Neuronal stem cell (in vitro differentiated cells): ENCODE results near the gene SVOPL.

Experiments used
- DNase-seq: peaks from one replicate; pipeline ENCODE4 v3.0.0-alpha.2; 2013; ENCODE audit warnings: low spot score
- H2AFZ ChIP-seq: one replicate; pipeline ENCODE4 v1.6.1; 2013; ENCODE audit warnings: mild to moderate bottlenecking, low read length, inconsistent platforms
- H2AK5ac ChIP-seq: 2 replicates; pipeline ENCODE4 v1.6.1; 2013; ENCODE audit warnings: low read depth, mild to moderate bottlenecking, inconsistent platforms, low read length, moderate library complexity, mixed read lengths
- H2BK120ac ChIP-seq: 2 replicates; pipeline ENCODE4 v1.6.1; 2013; ENCODE audit warnings: low read depth, mild to moderate bottlenecking, inconsistent platforms, low read length, moderate library complexity, mixed read lengths
- H2BK12ac ChIP-seq: one replicate; pipeline ENCODE4 v1.6.1; 2013; ENCODE audit warnings: low read length, inconsistent platforms
- H2BK15ac ChIP-seq: 2 replicates; pipeline ENCODE4 v1.6.1; 2013; ENCODE audit warnings: mild to moderate bottlenecking, low read length, inconsistent platforms, mixed read lengths
- H2BK5ac ChIP-seq: one replicate; pipeline ENCODE4 v1.6.1; 2013; ENCODE audit warnings: inconsistent platforms, mild to moderate bottlenecking, low read length, moderate library complexity
- H3K14ac ChIP-seq: one replicate; pipeline ENCODE4 v1.6.1; 2013; ENCODE audit warnings: low read length, inconsistent platforms
- H3K18ac ChIP-seq: 2 replicates; pipeline ENCODE4 v1.6.1; 2013; ENCODE audit warnings: low read length, inconsistent platforms
- H3K23ac ChIP-seq: 2 replicates; pipeline ENCODE4 v1.6.1; 2013; ENCODE audit warnings: low read depth, mild to moderate bottlenecking, mixed read lengths, low read length, inconsistent platforms; ENCODE audit not compliant: poor library complexity
- H3K27ac ChIP-seq: replicated peaks from 3 replicates; pipeline ENCODE4 v1.5.1; 2013; ENCODE audit warnings: low read length, inconsistent platforms
- H3K27me3 ChIP-seq, 3 experiments: 2 replicates each; pipeline ENCODE4 v1.6.1; 2013; ENCODE audit warnings: low read length in 3 of 3, mild to moderate bottlenecking in 2 of 3, inconsistent platforms in 1 of 3, low read depth in 1 of 3, mixed read lengths in 1 of 3, moderate library complexity in 1 of 3; ENCODE audit not compliant: control insufficient read depth in 3 of 3, insufficient read depth in 3 of 3
- H3K36me3 ChIP-seq, 2 donors: replicated peaks in 1 of 2; 2 replicates each; pipeline ENCODE4 v1.6.1; 2013; ENCODE audit warnings: low read length in 2 of 2; ENCODE audit not compliant: control insufficient read depth in 2 of 2, insufficient read depth in 2 of 2
- H3K4ac ChIP-seq: 2 replicates; pipeline ENCODE4 v1.6.1; 2013; ENCODE audit warnings: inconsistent platforms, mild to moderate bottlenecking, low read length, moderate library complexity
- H3K4me1 ChIP-seq, 2 donors: 1 replicate in 1 of 2; 2 replicates in 1 of 2; pipeline ENCODE4 v1.6.1; 2013; ENCODE audit warnings: low read length in 2 of 2, low read depth in 1 of 2; ENCODE audit not compliant: control insufficient read depth in 2 of 2, insufficient read depth in 1 of 2
- H3K4me2 ChIP-seq: one replicate; pipeline ENCODE4 v1.6.1; 2013; ENCODE audit warnings: mild to moderate bottlenecking, low read length, inconsistent platforms; ENCODE audit not compliant: insufficient read depth, poor library complexity, severe bottlenecking
- H3K4me3 ChIP-seq, 2 donors: 2 replicates each; pipeline ENCODE4 v1.5.1; 2013; ENCODE audit warnings: low read length in 2 of 2, mild to moderate bottlenecking in 2 of 2, inconsistent platforms in 1 of 2, moderate library complexity in 1 of 2
- H3K79me1 ChIP-seq: one replicate; pipeline ENCODE4 v1.6.1; 2013; ENCODE audit warnings: low read depth, mild to moderate bottlenecking, inconsistent platforms, low read length, moderate library complexity
- H3K9ac ChIP-seq: one replicate; pipeline ENCODE4 v1.6.1; 2013; ENCODE audit warnings: mild to moderate bottlenecking, low read depth, low read length, inconsistent platforms; ENCODE audit not compliant: poor library complexity
- H3K9me3 ChIP-seq, 2 donors: replicated peaks in 1 of 2; 2 replicates each; pipeline versions ENCODE3 to v1.6.1; 2013; ENCODE audit warnings: low read length in 2 of 2, mild to moderate bottlenecking in 2 of 2, inconsistent platforms in 1 of 2, low read depth in 1 of 2, mixed read lengths in 1 of 2, moderate library complexity in 1 of 2; ENCODE audit not compliant: control insufficient read depth in 2 of 2, insufficient read depth in 1 of 2
- H4K8ac ChIP-seq: one replicate; pipeline ENCODE4 v1.6.1; 2013; ENCODE audit warnings: low read depth, mild to moderate bottlenecking, inconsistent platforms, low read length, moderate library complexity
- H4K91ac ChIP-seq: one replicate; pipeline ENCODE4 v1.6.1; 2013; ENCODE audit warnings: low read length, low read depth, mild to moderate bottlenecking, inconsistent platforms; ENCODE audit not compliant: poor library complexity
- WGBS, 2 donors: extraction: QIAGEN DNeasy Blood & Tissue Kit; methylation state at CpG; one replicate each; pipeline ENCODE4 v1.1.7; 2013; ENCODE audit warnings: missing lambda C conversion rate in 2 of 2, mixed read lengths in 1 of 2; ENCODE audit not compliant: insufficient read length in 2 of 2, insufficient replicate concordance in 1 of 2; ENCODE audit errors: extremely low coverage in 2 of 2; 5-methylcytosine and 5-hydroxymethylcytosine counted together

SVOPL gene

GRCh38 chr7:138661069-138661635 is 40.0 kb downstream of the SVOPL start:
- H2BK5ac ChIP-seq, result no peak overlapping the region
- no CpG with 5 or more reads among the region's 9 CpGs for WGBS, 2 donors
- no peak overlapping the region for H3K4me3 ChIP-seq
- no peaks in the 10 kb centered on the region for H3K79me1 ChIP-seq
- H3K36me3 ChIP-seq, result no peaks in the 10 kb centered on the region
- no peak overlapping the region for H2BK15ac ChIP-seq
- H4K8ac ChIP-seq, result no peak overlapping the region
- no peak overlapping the region for H3K4me2 ChIP-seq
- peaks cover 0 to 1% of the 10 kb centered on the region in 2 donors for H3K9me3 ChIP-seq
- H3K18ac ChIP-seq, result no peak overlapping the region
- H2AFZ ChIP-seq, result no peak overlapping the region
- H2BK120ac ChIP-seq, result no peak overlapping the region
- DNase-seq, result no peak
- no peak overlapping the region for H3K14ac ChIP-seq
- H3K27ac ChIP-seq, result no peak overlapping the region
- H2AK5ac ChIP-seq, result no peak overlapping the region
- H3K23ac ChIP-seq, result no peak overlapping the region
- no peaks in the 10 kb centered on the region for H3K27me3 ChIP-seq
- peaks cover 6 to 9% of the 10 kb centered on the region in 2 donors for H3K4me1 ChIP-seq
- H3K4ac ChIP-seq, result no peak overlapping the region
- H4K91ac ChIP-seq, result no peak overlapping the region
- no peak overlapping the region for H2BK12ac ChIP-seq
- no peak overlapping the region for H3K9ac ChIP-seq

- Histone ChIP-seq H3K79me1 (no peaks in the 10 kb centered on the region), H3K4me2 (no peak overlapping the region), H4K8ac (no peak overlapping the region), H3K4me3 (no peak overlapping the region), H3K36me3 (no peaks in the 10 kb centered on the region), H3K4me1 (peaks cover 4 to 6% of the 10 kb centered on the region in 2 donors), H2BK5ac (no peak overlapping the region), H2BK120ac (no peak overlapping the region), H3K14ac (no peak overlapping the region), H4K91ac (no peak overlapping the region), H3K27ac (no peak overlapping the region), H3K23ac (no peak overlapping the region), H3K18ac (no peak overlapping the region), H2AK5ac (no peak overlapping the region), H2AFZ (no peak overlapping the region), H3K9me3 (peaks cover 4 to 5% of the 10 kb centered on the region in 2 donors), H3K9ac (no peak overlapping the region), H2BK12ac (no peak overlapping the region), H3K27me3 (no peaks in the 10 kb centered on the region), H2BK15ac (no peak overlapping the region), H3K4ac (no peak overlapping the region)
- DNase-seq, result no peak
- no CpG with 5 or more reads among the region's 4 CpGs for WGBS, 2 donors
These were observed 42.3 kb downstream of the SVOPL start for GRCh38 chr7:138658889-138659288.

GRCh38 chr7:138657854-138658386 is 43.2 kb downstream of the SVOPL start:
- H2BK15ac ChIP-seq, result no peak overlapping the region
- H2AK5ac ChIP-seq, result no peak overlapping the region
- WGBS, 2 donors, result no CpG with 5 or more reads among the region's 4 CpGs
- no peak overlapping the region for H3K23ac ChIP-seq
- H3K4me1 ChIP-seq, result peaks cover 0 to 4% of the 10 kb centered on the region in 2 donors
- no peak overlapping the region for H2BK5ac ChIP-seq
- H3K27me3 ChIP-seq, result no peaks in the 10 kb centered on the region
- H4K8ac ChIP-seq, result no peak overlapping the region
- H3K4me2 ChIP-seq, result no peak overlapping the region
- H2BK120ac ChIP-seq, result no peak overlapping the region
- peaks cover 4 to 5% of the 10 kb centered on the region in 2 donors for H3K9me3 ChIP-seq
- H3K4ac ChIP-seq, result no peak overlapping the region
- no peak overlapping the region for H4K91ac ChIP-seq
- H3K79me1 ChIP-seq, result no peaks in the 10 kb centered on the region
- no peak overlapping the region for H3K4me3 ChIP-seq
- no peak for DNase-seq
- no peak overlapping the region for H2BK12ac ChIP-seq
- H3K14ac ChIP-seq, result no peak overlapping the region
- no peak overlapping the region for H2AFZ ChIP-seq
- H3K36me3 ChIP-seq, result no peaks in the 10 kb centered on the region
- H3K9ac ChIP-seq, result no peak overlapping the region
- H3K27ac ChIP-seq, result no peak overlapping the region
- no peak overlapping the region for H3K18ac ChIP-seq

- Histone ChIP-seq H2BK120ac (no peak overlapping the region), H3K36me3 (no peaks in the 10 kb centered on the region), H3K27me3 (no peaks in the 10 kb centered on the region), H2AK5ac (no peak overlapping the region), H3K9ac (no peak overlapping the region), H3K9me3 (peaks cover 5% of the 10 kb centered on the region in 2 donors), H3K4me3 (no peak overlapping the region), H4K91ac (no peak overlapping the region), H3K4me1 (peaks cover 0 to 4% of the 10 kb centered on the region in 2 donors), H3K14ac (no peak overlapping the region), H3K23ac (no peak overlapping the region), H3K18ac (no peak overlapping the region), H3K4ac (no peak overlapping the region), H2BK5ac (no peak overlapping the region), H2BK15ac (no peak overlapping the region), H3K27ac (no peak overlapping the region), H3K79me1 (no peaks in the 10 kb centered on the region), H3K4me2 (no peak overlapping the region), H4K8ac (no peak overlapping the region), H2AFZ (no peak overlapping the region), H2BK12ac (no peak overlapping the region)
- no peak for DNase-seq
- WGBS, 2 donors, result no CpG with 5 or more reads among the region's 2 CpGs
These were observed 44.2 kb downstream of the SVOPL start for GRCh38 chr7:138656952-138657351.
